T1000 (cell line): ENCODE measurements around the gene HBS1L.

ENCODE experiments used
- DNase-seq: peaks from one replicate; lab custom pipeline; 2025; ENCODE audit warnings: mixed read lengths; lab: John Stamatoyannopoulos, UW

Gene HBS1L

DNA sequence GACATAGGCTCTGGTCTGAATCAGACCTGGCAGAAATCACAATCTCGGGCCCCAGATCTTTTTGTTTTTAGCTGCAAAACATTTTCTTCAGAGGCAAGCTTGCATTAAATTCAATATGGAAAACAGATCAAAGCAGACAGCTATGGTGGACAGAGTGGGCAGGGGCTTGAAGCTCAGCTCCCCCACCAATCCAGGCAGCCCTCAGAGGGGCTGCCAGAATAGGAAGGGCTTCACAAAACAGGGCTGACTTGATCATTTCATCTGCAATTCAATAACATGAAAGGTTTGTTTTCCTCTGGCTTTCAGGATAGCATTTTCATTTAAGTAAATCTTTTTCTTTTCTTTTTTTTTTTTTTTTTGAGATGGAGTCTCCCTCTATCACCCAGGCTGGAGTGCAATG lies 55.5 kb downstream of the HBS1L start:
- DNase-seq = no peak

DNA sequence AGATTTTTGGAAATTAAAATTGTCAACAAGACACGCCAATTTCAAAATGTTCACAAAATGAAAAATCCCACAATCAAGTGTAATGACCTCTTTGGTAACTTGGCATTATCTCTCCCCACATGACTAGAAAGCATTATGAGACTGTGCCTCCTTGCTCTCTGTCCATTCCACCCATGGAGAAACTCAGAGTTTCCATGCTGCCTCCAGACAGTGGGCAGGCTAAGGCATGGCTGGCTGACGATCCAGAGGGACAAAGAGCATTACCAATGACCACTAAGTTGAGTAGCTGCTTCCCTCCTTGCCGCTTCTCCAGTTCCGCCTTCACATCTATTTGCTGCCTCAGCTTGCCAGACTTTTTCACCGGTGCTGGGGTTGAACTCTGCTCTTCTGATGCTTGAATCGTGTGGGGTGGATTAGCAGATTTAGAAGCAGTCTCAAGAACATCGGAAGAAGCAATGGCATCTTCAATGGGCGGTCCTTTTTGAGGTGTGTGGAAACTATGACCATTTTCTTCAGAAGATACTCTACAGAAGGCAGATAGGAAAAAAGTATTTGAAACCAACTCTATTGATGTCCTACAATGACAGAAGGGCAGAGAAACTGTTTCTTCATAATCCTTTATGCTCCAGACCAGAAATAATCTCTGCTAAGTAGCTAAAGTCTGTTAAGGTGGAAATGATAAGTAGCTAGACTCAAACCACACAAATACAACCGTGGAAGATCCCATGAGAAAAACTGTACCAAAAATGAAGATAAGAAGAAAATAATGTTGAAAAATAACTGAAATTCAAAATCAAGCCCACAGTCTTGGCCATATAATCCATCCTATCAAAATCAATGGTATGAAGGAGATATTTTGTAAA lies 57.3 kb downstream of the HBS1L start:
- DNase-seq = no peak

DNA sequence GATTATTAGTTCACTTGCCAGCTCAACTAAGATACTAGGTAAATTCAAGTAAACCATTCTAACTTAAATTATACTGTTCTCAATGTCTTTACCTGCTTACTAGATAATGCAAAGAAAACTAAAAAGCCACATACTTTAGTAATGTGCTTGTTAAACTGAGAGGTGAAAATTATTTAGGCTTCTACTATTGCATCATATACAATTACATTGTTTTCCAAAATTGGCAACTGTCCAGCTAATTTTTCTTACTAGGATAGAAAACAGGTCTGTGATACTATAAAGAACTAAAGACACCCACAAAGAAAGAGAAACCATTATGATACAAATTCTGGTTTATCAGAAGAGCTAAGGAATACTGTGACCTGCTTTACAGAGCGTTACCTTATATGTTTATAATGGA lies 59.1 kb downstream of the HBS1L start:
- no peak for DNase-seq

DNA sequence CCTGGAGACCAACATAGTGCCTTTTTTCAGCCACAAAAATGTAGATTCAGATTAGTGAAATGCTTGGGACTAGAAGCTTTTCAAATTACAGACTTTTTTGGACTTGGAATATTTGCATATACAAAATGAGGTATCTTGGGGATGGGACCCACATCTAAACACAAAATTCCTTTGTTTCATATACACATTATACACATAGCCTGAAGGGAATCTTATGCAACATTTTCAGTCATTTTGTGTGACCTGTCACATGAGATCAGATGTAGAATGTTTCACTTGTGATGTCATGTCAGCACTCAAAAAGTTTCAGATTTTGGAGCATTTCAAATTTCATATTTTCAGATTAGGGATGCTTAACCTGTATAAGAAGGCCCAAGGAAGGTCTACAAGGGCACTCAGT lies 60.2 kb downstream of the HBS1L start:
- no peak for DNase-seq

DNA sequence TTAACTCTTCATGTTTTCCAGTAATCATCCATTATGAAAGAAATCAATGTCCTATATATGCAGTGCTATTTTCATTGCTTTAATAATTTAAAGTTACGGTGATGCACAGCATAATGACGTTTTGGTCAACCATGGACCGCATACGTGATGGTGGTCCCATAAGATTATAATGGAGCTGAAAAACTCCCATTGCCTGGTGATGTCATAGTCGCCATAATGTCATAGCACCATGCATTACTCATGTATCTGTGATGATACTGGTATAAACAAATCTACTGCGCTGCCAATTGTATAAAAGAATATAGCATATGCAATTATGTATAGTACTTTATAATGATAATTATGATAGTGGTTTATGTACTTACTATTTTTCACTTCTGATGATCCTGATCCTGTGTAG lies 62.5 kb downstream of the HBS1L start:
- no peak for DNase-seq

DNA sequence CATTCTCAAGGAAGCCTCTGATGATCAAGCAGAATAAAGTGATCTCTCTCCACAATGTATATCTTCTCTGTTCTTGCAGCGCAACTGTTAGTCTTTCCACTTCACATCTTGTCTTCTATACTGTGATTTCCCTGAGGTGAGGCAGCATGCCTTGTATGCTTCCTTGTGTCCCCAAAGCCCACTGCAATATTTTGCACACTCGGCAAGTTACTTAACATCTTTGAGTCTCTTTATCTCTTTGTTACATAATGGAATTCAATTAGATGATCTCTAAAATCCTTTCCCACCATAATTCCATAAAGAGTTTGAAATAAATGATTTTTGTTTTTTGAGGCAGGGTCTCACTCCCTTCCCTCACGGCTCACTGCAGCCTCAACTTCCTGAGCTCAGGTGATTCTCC lies 64.4 kb downstream of the HBS1L start:
- no peak for DNase-seq

DNA sequence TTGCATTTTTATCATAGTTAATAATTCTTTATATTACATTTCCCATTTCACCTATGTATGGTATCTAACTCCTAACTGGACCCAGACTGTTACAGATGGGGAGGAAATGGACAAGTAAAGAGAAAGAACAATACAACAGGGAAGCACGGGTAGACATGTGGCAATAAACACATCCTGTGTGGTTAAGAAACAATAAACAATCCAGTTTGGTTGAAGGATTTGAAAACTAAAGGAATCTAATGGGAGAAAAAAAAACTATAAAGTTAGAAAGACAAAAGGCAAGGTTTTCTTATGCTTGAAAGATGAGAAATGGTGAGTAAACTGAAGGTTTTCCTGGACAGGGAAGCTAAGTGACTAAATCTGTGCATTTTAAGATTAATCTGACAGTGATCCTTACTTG lies 69.8 kb downstream of the HBS1L start:
- no peak for DNase-seq

DNA sequence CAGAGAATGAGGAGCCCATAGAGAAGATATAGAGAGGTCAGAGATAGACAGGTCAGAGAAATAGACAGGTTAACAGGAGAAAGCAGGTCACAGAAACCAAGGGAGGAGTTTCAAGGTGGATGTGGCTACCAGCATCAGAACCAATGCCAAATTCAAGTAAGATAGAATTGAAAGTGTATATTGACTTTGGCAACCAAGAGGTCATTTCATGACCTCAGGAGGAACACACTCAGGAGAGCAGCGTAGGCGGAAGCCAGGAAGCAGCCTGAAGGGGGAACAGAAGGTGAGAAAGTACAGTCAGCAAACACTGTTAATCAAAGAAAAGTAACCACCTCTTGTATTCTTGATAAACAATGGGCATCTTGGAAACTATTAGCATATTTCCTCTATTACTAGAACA lies 70.8 kb downstream of the HBS1L start:
- DNase-seq = no peak

DNA sequence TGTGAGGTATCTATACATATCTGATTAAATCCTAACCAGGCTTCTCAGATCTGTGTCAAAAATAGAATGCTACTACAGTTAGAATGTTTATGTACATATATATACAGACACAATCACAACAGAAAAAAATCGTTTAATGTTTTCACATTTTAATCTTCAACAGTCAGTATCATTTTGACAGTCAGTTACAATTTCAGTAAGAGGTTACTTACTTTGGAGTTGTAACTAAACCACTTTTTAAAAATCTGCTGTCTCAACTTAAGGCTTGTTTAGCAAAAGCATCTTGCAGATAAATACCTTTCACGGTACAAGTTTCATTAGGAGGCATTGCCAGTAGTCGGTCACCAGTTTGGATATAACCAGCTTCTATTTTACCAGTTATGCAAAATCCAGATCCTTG lies 72.5 kb downstream of the HBS1L start:
- no peak for DNase-seq

DNA sequence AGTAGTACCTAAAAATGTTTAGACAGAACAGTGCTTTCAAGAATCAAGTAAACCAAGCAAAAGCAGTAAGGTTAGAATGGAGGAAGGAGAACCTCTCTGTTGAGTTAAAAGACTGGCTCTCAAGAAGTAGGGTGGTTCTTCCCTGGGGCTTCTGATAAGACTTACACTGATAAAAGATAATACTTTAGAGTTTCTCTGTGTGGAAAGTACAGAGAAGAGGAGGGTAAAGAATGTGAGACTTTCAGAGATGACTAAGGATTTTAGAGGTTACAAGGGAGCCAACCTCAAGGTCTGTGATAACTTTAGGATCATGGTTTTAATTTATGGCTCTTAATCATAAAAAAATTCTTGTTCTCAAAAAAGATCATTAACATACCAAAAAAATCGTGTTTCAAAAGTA lies 73.8 kb downstream of the HBS1L start:
- DNase-seq = no peak

DNA sequence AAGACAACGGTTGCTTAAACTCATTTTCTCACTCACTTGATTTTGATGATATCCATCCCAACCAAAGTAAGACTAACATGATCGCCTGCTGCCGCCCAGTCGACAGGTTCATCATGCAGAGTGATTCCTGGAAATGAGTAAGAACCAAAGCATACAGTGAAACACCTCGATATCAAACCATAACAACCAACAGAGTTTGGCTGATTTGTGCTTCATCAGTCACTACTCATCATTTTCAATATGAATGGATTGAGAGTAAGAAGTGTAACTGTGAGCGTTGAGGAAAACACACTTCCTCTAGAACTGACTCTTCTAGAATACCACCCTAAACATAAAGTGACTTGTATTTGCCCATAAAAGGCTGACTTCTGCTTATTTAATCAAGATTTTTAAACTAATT lies 75.5 kb downstream of the HBS1L start:
- no peak for DNase-seq

DNA sequence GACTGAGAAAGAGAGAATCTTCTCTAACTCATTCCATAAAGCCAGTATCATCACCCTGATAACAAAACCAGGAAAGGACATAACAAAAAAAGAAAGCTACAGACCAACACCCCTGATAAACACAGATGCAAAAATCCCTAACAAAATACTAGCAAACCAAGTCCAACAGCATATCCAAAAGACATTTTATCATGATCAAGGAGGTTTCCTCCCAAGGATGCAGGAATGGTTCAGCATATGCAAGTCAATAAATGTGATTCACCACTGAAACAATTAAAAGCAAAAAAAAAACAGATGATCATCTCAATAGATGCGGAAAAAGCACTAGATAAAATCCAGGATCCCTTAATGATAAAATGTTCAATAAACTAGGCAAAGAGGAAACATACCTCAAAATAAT lies 80.3 kb downstream of the HBS1L start:
- no peak for DNase-seq

DNA sequence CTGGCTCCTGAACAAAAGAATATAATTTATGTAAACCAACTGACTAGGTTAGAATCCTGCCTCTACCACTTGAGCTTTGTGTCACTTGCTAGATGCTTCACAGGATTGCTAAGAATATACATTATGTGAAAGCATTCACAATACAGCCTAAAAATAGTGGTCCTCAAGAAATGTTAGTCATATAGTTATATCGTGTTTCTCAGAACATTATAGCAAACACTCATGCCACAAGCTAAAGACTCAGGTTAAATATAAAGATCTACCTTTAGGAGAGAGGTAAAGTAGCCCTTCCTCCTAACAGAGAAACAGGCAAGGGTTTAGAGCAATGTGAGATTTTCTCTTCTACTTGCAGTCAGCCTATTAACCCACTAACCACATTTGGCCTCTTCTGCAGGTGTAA lies 86.9 kb downstream of the HBS1L start:
- no peak for DNase-seq

DNA sequence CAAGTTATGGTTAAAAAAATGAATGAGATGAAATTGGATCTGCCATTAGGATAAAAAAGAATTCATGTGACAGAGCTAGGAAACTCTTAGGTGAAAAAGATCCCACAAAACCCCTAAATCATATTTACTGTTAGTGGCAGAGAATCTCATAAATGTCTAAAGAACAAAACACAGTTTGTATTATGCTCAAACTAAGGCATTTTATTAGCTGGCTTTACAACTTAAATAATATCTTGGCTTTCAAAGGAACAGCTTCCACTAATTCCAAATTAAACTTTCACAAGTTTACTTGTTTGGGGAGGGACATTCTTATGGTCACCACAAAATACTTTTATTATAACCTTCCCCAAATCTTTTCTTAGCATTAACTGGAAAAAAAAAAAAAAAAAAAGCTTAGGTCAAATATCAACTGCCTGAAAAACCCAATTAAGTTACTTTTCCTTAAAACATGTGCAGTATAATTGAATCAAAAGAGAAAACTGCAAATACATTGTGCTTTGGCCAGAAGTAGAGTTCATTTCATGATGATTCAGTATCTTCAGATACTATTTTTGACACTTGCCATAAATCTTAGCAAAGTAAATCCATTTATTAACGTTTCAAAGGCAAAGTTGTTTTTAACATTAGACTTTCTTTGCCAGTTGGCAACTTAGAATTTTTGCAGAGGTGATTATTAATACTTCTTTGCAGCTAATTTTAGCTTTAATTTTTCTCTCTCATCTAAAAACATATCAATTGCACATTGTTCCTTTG lies 90.0 kb downstream of the HBS1L start:
- no peak for DNase-seq

DNA sequence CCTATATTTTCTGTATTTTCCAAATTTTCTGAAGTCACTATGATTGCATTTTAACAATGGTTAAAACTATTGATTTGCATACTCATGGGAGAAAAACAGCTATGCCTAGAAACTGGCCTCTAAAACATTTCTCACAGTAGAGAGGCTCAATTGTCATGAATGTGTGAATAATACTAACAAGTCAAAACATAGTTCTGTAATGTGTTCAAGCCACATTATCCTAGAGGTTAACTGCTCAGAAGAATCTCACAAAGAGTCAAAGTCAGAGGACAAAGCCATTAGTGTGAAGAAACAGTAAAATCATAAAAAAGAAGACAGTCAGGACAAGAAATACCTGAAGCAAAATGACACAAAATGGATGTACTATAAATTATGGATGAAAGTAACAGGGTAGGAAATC lies 92.2 kb downstream of the HBS1L start:
- DNase-seq = no peak

DNA sequence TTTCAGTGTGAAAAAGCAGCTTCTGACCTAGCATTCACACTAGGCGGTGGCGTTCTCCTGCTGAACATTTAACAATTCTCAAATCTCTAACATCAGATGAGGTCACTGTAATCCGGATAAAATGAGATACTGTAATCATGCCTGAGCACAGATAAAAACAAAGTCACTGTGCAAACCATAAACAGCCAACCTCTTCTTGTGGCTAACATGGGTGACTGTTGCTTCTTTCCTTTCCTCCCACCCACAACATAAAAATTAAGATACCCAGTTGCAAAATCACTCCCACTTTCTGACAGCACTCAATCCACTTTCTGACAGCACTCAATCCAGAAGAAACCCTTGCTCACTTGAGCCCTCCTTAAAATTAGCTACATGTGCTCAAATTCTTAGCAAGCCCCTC lies 93.3 kb downstream of the HBS1L start:
- no peak for DNase-seq

DNA sequence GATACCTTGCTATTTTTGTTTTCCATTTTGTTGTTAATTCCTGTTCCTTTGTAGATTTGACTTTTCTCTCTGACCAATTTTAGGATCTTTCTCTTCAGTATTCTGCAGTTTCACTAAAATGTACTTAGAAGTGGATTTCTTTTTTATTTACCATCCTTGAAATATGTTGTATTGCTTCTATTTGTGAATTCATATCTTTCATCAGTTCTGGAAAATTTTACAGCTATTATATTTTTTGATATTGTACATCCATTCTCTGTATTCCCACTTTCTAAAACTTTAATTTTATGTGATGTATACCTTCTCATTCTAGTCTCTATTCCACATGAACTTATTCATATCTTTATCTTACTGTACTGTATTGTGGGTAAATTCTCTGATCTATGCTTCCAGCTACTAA lies 95.0 kb downstream of the HBS1L start:
- DNase-seq = no peak

DNA sequence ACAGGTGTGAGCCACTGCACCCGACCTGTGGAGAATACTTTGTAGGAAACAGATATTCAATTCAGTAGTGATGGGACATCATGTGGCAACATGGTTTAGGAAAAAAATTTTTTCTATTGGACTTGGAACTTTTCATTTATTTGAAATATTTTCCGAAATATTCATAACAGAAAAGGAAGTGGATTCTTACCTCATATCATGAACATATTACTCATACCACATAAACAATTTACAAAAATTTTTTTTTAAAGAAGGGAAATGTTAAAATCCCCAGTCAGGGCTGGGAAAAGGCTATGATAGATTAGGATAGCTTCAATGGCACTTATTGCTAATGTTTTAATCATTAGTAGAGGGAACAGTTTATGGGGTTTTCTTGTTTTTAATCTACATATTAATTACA lies 97.9 kb downstream of the HBS1L start:
- DNase-seq = no peak

DNA sequence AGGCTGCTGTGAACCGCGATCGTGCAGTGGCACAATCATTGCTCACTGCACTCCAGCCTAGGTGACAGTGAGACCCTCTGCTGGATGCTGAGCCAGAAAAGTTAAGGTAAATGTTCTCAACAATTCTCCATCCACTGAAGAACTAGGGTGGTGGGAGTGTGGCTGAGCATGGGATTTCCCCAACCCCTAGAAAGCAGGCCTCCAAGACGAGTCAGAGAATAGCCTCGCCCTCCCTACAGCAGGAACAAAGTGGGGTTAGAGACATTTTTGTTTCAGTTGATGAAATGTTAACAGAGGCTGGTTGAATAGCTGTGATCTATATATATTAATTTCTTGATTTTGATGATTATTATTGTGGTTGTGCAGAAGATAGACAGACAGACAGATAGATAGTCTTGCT lies 98.6 kb downstream of the HBS1L start:
- no peak for DNase-seq

DNA sequence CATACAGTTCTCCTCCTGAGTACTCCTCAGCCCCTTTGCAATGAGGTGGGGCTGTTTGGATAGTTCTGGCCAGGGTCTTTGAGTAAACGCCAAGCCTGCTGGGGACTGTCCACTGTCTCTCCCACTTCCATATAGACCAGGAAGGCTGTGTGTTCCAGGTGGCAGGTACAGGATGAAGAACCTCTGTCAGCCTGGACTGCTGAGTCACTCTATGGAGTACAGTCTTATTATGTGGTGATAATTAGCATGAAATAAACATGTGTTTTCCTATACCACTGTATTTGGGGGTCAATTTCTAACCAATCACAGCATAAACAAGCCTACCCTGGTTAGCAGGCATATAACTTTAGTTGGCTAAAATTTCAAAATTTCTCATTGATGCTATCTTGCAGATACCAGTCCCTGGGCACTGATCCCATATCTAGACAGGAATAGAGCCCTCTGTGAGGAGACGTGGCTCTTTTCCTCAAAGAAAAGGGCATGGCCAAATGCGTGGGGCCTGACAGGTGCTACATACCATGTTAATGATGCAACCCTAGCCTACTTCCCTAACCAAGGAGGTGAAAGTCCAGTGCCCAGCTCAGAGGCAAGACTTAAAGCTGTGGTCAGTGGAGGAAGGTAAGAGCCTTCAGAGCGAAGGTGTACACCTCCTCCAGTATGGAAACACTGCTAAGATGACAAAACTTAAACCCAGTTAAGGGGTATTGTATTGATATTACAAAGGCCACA lies 100.2 kb downstream of the HBS1L start:
- no peak for DNase-seq

DNA sequence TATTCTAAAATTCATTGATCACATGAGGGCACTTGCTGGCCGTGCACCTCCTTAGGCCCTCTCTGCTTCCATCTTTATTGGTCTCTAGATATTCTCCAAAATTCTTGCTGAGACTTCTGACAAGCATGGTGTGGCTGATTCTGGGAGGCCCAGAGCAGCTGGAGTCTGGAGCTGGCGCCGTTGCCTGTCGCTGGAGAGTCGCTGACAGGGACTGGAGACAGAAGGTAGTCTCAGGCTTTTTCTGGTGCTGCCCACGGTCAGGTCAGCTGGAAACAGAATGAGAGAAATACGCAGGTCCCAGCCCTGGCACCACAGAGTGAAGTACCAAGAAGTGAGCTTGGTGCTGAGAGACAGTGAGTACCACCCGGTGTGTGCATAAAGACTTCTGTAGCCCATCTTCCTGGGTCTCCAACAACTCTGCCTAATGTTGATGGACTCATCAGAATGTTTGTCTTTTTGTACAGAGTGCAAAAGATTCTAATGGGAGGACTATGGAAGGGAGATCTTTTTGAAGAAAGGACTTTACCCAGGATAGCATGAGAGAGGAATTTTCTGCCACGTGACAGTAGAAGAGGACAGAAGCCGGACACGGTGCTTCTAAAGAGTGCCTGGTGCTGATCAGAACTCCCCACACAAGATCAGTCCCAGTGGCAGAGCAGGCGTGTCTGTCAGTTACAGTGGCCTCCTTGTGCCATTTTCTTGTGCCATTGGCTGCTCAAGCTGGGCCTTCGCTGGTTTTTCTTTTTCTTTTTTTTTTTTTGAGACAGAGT lies 102.9 kb downstream of the HBS1L start:
- DNase-seq = no peak

DNA sequence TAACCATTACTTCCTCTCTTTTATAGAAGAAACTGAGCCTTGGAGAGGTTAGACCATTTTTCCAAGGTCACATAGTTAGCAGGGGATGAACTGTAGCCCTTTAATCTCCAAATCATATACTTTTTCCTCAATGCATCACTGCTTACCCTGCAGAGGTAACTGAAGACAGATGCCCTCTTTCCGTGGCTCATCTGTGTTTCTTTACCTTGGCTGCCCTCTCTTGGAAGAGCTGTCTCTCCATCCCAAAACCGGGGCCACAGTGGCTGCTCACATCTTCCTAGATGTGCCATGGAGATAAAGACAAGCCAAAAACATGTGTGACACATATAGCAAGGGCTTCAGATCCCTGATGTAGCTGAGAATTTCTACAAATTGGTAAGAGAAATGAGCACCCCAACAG lies 104.1 kb downstream of the HBS1L start:
- no peak for DNase-seq
